Putamen (tissue), 1 donor: Measurements from ENCODE around the gene ARMH3.
A peak's percentile ranks its signal among the peaks of the same experiment; 100 is the strongest.
"Not testable (repeated sequence)": the region's sequence is repeated elsewhere in the genome, so short reads cannot be mapped to it uniquely, and the experiment has no call there.

Experiments used
- DNase-seq: peaks from one replicate; pipeline ENCODE4 v3.0.0-alpha.2; 2016; ENCODE audit warnings: low spot score

The ARMH3 gene, protein sequence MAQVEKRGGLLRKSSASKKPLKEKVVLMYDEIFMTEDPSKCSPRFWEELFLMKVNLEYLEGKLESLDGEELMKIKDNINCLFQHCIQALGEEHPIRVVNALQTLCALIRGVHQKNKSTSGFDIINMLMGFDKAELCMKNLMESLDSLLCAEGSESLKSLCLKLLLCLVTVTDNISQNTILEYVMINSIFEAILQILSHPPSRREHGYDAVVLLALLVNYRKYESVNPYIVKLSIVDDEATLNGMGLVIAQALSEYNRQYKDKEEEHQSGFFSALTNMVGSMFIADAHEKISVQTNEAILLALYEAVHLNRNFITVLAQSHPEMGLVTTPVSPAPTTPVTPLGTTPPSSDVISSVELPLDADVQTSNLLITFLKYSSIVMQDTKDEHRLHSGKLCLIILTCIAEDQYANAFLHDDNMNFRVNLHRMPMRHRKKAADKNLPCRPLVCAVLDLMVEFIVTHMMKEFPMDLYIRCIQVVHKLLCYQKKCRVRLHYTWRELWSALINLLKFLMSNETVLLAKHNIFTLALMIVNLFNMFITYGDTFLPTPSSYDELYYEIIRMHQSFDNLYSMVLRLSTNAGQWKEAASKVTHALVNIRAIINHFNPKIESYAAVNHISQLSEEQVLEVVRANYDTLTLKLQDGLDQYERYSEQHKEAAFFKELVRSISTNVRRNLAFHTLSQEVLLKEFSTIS

DNA sequence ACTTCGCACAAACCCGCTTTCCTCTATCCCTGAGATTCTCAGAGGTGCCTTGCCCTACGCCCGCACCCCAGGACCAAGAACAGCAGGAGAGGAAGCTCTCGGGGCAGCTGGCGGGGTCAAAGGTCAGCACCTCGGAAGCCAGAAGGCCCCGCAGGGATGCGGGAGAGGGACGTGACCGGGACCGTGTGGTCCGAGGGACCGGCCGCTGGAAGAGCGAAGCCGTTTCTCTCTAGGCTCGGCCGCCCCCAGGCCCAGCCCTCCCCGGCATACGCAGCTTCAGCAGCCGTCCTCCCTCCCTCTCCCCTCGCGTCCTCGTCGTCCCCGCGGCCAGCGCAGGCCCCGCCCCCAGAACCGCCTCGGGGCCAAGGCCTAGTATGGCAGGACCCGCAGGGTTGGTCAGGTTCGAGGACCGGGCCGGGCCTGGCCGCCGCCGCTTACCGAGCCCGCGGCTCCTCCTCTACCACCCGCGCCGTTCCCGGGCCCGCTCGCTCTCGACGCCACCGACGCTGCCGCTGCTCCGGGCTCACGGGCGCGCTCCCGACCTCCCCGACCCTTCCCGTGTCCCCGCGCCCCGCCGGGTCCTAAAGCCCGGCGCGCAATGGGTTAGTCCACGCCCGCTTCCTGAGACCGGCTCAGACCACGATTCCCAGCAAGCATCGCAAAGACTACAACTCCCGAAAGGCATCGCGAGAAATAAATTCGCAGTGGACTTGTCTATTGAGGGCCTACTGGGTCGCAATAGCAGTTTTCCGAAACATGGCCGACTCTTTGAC lies at the start of gene ARMH3:
Gene ARMH3, minus strand, starts transcription at position 527 of the 773 bp plus-strand sequence. CDS start 16,059 bp downstream, outside the sequence.
- peak; percentile 99 for DNase-seq

DNA sequence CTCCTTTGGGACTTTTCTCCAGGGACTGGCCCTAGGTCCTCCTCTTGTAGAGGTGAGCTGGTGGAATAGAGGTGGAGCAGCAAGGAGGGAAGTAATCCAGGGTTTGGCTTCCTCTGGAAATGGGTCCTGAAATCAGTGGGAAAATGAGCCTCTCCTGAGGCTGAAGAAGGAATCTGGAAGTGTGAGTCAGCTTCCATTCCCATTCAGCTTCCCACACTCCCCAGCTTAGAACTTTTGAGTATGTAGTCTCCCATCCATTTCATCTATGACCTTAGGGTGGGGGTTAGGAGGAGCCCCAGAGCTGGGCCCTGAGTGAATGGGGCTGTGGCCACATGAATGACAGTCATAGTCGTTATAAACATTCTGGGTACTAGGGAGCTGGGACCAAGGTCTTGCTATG lies 46.4 kb upstream of the ARMH3 start:
- no peak for DNase-seq

DNA sequence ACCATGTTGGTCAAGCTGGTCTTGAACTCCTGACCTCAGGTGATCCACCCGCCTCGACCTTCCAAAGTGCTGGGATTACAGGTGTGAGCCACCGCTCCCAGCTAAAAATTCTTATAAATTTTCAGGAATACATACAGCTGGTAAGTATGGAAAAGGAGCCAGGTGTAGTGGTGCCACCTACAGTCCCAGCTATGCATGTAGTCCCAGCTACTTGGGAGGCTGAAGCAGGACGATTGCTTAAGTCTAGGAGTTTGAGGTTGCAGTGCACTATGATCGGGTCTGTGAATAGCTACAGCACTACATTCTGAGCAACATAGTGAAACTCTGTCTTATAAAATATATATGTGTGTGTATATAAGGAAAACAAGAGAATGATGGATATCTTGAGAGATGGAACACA lies 45.2 kb upstream of the ARMH3 start:
- DNase-seq: no peak

DNA sequence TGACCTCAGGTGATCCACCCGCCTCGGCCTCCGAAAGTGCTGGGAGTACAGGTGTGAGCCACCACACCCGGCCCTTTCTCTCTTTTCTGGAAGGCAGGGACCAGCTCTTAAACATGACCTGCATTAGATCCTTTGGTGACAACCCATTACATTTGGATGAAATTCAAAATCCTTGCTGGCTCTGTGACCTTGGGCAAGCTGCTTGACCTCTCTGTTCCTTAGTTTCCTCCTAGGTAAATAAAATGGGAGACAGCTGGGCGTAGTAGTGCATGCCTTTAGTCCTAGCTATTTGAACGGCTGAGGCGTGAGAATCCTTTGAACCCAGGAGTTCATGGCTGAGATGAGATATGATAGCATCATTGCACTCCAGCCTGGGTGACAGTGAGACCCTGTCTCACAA lies 40.5 kb upstream of the ARMH3 start:
- no peak for DNase-seq

DNA sequence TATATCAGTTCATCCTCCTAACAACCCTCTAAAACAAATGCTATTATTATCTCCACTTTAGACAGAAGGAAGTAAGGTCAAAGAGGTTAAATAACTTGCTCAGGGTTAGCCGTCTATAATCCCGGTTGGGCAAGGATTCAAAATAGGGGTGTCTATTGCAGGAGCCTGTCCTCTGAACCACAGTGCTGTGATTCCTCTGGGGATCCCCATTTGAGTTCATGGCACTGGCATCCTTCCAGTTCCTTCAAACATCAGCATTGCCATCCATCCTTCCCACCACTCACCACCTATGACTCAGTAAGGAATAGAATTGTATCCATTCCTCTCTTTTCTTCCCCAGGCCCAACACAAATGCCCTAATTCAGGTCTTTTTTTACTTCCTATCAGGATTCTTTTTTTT lies 34.8 kb upstream of the ARMH3 start:
- no peak for DNase-seq

DNA sequence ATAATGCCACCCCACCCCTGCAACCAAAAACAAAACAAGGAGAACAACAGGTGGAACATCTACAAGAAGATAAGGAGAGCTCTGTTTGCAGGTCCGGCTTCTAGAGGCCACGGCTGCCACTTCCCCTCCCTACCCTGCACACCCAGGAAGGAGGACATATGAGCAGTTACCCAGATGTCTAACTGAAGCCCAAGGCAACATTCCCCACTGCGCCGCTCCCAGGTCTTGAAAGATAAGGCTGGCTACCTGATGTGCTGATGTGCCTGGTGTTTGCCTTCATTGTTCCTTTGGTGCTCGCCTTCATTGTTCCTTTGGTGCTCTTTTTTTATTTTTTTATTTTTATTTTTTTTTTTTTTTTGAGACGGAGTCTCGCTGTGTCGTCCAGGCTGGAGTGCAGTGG lies 30.2 kb upstream of the ARMH3 start:
- DNase-seq: no peak

DNA sequence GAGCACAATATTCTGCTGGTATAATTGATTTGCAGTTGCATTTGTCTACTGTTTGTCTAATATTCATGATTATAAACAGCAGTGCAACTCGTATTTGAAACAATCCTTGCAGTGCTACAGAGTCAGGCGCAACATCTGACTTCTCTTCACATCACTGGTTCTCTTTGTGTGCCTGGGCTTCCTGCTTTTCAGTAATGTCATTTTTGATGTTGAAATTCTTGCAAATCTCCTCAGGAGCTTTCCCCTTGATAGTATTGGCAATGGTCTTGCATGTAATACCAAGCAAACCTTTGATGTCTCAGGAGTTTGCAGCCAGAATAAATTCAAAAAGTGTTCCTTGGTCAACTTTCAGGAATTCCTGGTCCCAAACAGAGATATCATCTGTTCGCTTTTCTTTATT lies 29.4 kb upstream of the ARMH3 start:
- DNase-seq: no peak

DNA sequence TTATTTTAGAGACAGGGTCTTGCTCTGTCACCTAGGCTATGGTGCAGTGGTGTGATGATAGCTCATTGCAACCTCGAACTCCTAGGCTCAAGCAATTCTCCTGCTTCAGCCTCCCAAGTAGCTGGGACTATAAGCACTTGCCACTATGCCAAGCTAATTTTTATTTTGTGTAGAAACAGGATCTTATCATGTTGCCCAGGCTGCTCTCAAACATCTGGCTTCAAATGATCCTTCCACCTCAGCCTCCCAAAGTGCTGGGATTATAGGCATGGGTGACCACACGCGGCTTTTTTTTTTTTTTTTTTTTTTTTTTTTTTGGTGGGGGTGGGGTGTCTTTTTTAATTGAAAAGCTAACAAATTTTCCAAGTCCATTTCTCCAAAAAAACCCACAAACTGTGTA lies 27.6 kb upstream of the ARMH3 start:
- no peak for DNase-seq

DNA sequence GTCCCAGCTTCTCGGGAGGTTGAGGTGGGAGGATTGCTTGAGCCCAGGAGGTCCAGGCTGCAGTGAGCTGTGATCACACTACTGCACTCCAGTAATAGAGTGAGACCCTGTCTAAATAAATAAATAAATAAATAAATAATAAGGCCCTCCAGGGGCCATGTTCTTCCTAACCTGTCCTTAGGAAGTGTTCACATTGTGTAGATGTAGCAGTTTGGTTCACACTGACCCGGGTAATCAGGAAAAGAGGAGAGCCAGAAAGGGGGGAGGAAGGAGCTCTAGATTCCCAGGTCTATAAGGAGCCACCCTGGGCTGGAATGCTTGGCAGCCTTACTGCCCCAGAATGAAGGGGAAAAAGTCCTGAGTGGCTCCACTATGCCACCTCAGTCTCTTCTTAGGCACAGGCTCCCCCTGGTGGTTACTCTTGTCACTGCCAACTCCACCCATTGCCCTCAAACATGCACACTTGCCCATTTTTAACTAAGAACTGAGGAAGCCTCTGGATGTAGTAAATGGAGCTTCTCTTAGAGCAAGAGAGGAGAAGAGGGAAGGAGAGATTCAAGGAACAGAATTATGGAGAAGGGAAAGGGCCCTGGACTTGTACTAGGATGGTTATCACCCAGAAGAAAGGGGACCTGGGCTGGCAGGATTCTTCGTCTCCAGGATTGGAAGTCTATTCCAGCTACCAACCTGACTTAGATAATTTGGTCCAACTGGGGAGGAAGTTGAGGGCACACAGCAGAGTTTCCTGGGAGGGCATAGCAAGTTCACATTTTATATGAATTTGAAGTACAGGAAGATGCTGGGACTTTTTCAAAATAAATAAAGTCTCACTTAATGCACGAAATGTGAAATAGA lies 16.9 kb upstream of the ARMH3 start:
- peak; percentile 77 for DNase-seq

DNA sequence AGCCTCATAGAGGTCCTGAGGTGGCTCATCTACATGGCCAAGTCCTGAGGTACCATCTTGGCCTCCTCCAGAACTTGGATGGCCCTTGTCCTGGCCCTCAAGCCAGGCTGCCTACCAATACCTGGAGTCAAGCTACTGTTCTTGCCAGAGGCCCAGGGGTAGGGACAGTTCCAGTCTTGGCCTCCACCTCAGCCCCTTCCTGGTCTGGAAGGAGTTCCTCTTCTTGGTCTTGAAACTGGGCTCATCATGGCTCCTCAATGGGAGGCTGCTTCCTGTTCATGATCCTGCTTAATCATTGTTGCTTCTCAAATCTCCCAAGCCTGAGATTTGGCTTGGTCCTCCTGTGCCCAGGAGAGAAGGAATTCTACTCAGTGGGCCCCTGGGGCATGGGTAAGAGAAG lies 13.1 kb upstream of the ARMH3 start:
- DNase-seq: no peak

DNA sequence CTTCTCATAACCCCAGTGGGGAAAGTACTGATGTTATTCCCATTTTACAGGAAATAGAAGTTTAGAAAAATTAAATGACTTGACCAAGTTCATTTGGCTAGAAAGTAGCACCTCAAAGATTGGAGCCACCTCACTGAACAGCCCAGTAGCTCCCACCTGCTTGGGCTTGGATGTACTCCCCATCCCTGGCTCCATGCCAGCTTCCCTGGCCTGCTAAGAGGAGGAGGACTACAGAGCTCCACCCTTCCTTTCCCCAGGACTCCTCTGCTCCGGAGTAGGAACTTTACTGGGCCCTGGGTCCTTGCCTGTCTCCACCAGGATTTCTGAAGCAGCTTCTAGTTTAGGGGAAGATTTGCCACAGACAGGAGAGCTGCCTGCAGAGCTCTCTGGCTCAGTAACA lies 12.2 kb upstream of the ARMH3 start:
- DNase-seq: no peak

DNA sequence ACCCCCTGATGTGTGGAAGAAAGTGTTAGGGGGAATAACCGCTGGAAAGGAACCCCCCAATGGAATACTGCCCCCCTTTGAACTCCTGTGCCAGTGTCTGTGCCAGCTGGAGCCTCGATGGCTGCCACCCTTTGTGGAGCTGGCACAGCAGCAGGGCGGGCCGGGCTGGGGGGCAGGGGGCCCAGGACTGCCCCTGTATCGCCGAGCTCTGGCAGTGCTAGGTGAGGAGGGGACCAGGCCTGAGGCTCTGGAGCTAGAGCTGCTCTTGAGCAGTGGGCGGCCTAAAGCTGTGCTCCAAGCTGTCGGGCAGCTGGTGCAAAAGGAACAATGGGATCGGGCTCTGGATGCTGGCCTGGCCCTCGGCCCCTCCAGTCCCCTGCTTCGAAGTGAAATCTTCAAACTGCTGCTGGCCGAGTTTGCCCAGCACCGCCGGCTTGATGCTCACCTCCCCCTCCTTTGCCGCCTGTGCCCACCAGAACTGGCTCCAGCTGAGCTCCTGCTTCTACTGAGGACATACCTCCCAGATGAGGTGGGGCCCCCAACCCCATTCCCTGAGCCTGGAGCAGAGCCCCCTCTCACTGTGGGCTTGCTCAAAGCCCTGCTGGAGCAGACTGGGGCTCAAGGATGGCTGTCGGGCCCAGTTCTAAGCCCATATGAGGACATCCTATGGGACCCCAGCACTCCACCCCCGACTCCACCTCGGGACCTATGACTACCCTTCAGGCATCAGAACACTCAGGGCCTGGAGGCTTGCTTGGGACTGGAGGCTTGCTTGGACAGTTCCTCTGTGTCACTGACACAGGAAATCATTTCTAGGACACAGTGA lies 11.3 kb upstream of the ARMH3 start:
- no peak for DNase-seq

DNA sequence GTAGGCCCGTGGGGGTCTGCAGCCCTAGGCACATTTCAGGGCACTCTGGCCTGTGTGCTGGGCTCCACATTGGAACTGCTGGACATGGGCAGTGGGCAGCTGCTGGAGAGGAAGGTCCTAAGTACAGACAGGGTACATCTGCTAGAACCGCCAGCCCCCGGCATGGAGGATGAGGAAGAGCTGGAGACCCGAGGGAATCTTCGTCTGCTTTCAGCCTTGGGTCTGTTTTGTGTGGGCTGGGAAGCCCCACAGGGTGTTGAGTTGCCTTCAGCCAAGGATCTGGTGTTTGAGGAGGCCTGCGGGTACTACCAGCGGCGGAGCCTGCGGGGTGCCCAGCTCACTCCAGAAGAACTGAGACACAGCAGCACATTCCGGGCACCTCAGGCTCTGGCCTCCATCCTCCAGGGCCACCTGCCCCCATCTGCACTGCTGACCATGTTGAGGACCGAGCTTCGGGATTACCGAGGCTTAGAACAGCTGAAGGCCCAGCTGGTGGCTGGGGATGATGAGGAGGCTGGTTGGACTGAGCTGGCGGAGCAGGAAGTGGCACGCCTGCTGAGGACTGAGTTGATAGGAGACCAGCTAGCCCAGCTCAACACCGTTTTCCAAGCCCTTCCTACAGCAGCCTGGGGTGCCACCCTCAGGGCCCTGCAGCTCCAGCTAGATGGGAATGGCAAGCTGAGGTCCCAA lies 10.6 kb upstream of the ARMH3 start:
- DNase-seq: no peak

DNA sequence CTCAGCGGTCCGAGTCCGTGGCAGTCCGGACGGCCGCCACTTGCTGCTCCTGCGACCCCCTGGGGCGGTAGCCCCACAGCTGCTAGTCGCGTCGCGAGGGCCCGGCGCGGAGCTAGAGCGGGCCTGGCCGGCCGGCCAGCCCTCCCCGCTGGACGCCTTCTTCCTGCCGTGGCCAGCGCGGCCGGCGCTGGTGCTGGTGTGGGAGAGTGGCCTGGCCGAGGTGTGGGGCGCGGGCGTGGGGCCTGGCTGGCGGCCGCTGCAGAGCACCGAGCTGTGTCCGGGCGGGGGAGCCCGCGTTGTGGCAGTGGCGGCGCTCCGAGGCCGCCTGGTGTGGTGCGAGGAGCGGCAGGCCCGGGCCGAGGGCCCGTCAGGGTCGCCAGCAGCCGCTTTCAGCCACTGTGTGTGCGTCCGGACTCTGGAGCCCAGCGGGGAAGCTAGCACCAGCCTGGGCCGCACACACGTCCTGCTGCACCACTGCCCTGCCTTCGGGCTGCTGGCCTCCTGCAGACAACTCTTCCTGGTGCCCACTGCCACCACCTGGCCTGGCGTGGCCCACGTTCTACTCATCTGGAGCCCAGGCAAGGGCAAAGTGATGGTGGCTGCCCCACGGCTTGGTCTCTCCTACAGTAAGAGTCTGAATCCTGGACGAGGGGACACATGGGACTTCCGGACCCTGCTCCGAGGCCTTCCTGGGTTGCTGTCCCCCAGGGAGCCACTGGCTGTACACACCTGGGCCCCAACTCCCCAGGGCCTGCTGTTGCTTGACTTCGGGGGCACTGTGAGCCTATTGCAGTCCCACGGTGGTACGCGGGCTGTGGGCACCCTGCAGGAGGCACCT lies 9.8 kb upstream of the ARMH3 start:
- DNase-seq: no peak

DNA sequence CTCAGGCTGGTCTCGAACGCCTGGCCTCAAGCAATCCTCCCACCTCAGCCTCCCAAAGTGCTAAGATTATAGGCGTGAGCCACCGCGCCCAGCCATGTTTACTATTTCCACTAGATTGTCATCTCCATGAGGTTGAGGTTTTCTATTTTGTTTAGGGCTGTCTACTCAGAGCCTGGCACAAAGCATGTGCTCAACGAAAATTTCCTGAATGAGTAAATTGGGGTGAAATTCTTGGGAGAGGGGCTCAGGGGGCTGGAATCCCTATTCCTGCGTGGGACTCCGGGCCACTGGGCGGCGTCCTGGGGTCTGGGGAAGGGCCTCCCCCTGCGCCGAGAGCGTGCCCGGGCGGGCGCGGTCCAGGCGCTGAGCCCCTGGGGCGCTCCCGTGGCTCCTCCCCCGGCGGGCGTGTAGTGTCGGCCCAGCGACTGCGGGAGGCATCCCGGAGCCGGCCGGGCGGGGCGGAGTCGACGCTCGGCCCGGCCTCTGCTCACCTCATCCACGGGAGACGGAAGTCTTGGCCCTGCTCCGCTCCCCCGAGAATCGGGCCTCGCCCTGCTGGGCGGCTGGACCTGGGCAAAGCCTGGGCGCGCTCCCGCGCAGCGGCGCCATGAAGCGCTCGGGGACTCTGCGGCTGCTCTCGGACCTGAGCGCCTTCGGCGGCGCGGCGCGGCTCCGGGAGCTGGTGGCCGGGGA lies 9.0 kb upstream of the ARMH3 start, which contains the start of gene HPS6:
Gene HPS6, plus strand, starts transcription at position 482 of the 693 bp plus-strand sequence. Its CDS starts 126 bp downstream, at position 608.
- peak; percentile 85 for DNase-seq

DNA sequence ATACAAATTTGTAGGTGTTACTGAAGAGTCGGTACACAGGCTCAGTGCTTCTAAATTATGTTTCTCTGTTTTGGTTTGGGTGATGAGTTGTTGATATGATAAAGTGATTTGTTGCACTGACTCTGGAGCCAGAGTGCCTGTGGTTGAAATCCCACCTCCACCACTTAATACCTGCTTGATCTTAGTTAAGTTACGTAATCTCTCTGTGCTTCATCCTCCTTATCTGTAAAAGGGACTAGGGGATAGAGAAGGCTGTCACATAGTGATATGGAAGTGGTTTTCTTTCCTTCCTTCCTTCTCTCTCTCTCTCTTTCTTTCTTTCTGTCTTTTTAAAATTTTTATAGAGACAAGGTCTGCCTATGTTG lies 8.5 kb upstream of the ARMH3 start:
- DNase-seq: no peak

DNA sequence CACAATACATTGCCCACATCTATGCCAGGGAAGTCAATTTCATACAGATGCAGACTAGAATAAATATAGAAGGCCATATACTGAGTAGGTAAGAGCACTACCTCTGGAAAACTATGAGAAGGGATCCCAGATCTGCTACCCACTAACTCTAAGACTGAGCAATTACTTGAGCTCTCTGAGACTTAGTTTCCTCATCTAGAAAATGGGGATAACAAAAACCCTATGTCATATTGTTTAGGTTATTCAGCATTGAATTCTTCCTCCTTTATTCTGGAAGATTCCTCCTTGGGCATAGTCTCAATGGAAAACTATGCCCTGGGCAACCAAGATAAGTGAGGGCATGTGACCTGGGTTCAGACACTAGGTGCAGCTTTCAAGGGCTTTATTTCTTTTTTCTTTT lies 4.0 kb upstream of the ARMH3 start:
- no peak for DNase-seq

DNA sequence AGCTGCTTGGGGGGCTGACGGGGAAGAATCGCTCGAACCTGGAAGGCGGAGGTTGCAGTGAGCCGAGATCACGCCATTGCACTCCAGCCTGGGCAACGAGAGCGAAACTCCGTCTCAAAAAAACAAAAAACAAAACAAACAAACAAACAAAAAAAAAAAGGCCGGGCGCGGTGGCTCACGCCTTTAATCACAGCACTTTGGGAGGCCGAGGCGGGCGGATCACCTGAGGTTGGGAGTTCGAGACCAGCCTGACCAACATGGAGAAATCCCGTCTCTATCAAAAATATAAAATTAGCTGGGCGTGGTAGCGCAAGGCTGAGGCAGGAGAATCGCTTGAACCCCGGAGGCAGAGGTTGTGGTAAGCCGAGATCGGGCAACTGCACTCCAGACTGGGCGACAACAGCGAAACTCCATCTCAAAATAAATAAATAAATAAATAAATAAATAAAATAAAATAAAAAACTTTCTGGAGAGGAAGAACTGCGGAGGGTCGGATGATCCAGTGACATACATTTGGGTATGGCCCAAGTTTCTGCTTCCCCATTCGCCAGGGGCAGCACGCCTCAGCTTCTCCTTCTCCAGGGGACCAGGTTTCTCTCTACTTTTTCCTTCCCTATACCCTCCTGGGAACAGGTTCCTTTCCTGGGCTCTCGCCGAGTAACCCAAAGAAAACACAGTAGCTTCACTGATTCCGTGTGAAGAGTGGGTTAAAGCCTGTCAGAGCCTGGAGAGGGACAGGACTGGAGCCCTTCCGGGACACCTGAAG lies 909 bp downstream of the ARMH3 start:
- not testable (repeated sequence) for DNase-seq
